Measurements from ENCODE around the gene BCHE. TPM values are rescaled to one million over a fixed set of nuclear protein-coding genes. Genes with fewer than 3 reads are reported as not detected.

BCHE gene
- total and polyA plus RNA-seq, 8 donors: 0.09 to 3.2 (median 0.75) TPM

DNA sequence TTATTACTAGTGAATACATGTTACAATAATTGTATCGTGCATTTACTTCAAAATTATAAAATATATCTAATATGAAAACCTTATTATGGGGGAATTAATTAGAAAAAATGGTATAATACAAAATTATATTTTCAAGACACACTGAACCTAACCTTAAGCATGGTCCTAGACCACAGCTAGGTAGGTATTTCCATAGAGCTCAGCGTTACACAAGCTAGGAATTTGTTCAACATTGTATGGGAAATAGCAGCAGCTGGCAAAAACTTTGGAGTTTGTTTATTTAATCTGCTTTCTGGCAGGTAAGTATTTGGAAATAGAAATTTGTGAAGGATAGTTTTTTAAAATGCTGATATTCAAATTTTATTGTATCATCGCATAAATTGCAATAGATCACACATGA is 52.9 kb downstream of the BCHE start:
- no peaks in the 10 kb centered on the region for H3K9me3 ChIP-seq

DNA sequence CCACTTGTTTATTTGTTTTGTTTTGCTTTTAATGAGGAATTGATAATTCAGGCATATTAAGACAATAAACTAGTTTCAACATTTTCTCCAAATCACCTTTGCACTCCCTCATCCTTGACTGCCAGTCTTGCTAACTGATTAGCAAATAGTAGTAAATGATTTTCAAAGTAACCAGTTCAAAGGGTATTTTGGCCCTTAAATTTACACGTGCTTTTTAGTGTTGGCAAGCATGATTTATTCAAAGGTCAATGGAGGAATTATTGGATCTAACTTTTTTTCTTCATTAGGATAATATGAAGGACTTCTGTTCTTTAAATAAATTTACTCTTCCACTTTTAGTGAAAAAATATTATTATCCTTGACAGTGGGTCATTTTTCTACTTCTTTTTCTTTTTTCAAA is 53.8 kb downstream of the BCHE start:
- ATAC-seq (peak in 2 of 4 donors; percentile 31 to 36), FAIRE-seq (no peak), DNase-seq (no peak)
- intact Hi-C loops (cut with DNase I): no loop called here
- no peaks in the 10 kb centered on the region for H3K27me3 ChIP-seq
- no peak overlapping the region for H3K27ac ChIP-seq
- TF ChIP-seq, protein P1, sequence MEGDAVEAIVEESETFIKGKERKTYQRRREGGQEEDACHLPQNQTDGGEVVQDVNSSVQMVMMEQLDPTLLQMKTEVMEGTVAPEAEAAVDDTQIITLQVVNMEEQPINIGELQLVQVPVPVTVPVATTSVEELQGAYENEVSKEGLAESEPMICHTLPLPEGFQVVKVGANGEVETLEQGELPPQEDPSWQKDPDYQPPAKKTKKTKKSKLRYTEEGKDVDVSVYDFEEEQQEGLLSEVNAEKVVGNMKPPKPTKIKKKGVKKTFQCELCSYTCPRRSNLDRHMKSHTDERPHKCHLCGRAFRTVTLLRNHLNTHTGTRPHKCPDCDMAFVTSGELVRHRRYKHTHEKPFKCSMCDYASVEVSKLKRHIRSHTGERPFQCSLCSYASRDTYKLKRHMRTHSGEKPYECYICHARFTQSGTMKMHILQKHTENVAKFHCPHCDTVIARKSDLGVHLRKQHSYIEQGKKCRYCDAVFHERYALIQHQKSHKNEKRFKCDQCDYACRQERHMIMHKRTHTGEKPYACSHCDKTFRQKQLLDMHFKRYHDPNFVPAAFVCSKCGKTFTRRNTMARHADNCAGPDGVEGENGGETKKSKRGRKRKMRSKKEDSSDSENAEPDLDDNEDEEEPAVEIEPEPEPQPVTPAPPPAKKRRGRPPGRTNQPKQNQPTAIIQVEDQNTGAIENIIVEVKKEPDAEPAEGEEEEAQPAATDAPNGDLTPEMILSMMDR (IDR thresholded peaks at IDR 0.05): no peak
- H3K4me3 ChIP-seq: no peak overlapping the region
- WGBS, 2 donors: 0 to 8% methylated on average over 1 of the region's 1 CpG
- no peaks in the 10 kb centered on the region for H3K4me1 ChIP-seq
- H3K36me3 ChIP-seq: no peaks in the 10 kb centered on the region
- H3K9me3 ChIP-seq: no peaks in the 10 kb centered on the region

More for the DNA sequence above, 52.9 kb downstream of the BCHE start:
- Histone ChIP-seq H3K4me1 (no peaks in the 10 kb centered on the region), H3K4me3 (no peak overlapping the region), H3K27me3 (no peaks in the 10 kb centered on the region), H3K27ac (no peak overlapping the region), H3K36me3 (no peaks in the 10 kb centered on the region)
- TF ChIP-seq, protein P1 (IDR thresholded peaks at IDR 0.05): no peak
- 67 to 72% methylated on average over 3 of the region's 3 CpGs for WGBS, 2 donors
- intact Hi-C loops (cut with DNase I): no loop called here
- no peak for FAIRE-seq
- peak in 1 of 4 donors; percentile 39 for ATAC-seq
- DNase-seq: no peak

DNA sequence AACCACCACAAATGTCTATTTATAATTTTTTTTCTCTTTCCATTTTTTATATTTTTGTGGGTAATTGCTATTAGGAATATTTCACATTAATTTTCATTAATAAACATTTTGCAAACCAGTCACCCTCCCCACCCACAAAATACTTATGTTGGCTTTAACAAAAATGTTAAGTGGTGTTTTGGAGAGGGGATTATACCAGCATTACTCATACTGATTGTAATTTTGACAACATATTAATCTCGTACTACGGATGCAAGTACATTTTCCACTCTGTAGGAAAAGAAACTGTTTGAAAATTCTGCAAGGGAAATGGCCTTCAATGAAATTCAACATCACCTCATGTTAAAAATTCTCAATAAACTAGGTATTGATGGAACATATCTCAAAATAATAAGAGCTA is 58.3 kb downstream of the BCHE start:
- Histone ChIP-seq H3K4me3 (no peak overlapping the region), H3K9me3 (no peaks in the 10 kb centered on the region), H3K27ac (no peak overlapping the region), H3K4me1 (no peaks in the 10 kb centered on the region), H3K27me3 (peaks cover 0 to 9% (median 0%) of the 10 kb centered on the region in 4 donors), H3K36me3 (no peaks in the 10 kb centered on the region)
- ATAC-seq (no peak), DNase-seq (no peak), FAIRE-seq (no peak)
- TF ChIP-seq, protein P1 (IDR thresholded peaks at IDR 0.05): no peak
- 62 to 69% methylated on average over 2 of the region's 2 CpGs for WGBS, 2 donors
- intact Hi-C loops (cut with DNase I): no loop called here

DNA sequence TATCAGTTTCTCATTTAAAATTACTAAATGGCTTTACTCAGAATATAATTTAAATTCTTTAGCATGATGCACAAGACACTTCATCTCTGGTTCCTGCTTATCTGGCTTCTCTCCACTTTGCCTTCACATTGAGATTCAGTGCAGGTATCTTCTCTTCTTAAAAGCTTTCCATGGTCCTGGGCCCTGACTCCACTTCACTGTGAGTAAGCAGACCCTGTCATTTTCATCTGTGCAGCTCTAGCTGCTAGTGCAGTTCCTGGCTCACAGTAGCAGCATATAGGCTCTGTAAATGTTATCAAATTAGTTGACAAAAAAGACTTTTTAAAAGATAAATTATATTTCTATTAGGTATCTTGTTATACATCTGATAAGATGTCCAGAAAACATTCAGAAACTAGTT is 58.8 kb downstream of the BCHE start:
- Histone ChIP-seq H3K4me3 (no peak overlapping the region), H3K9me3 (no peaks in the 10 kb centered on the region), H3K36me3 (no peaks in the 10 kb centered on the region), H3K4me1 (no peaks in the 10 kb centered on the region), H3K27me3 (peaks cover 0 to 9% (median 0%) of the 10 kb centered on the region in 4 donors), H3K27ac (no peak overlapping the region)
- ATAC-seq (no peak), FAIRE-seq (no peak), DNase-seq (no peak)
- intact Hi-C loops (cut with DNase I): no loop called here
- TF ChIP-seq, protein P1 (IDR thresholded peaks at IDR 0.05): no peak

DNA sequence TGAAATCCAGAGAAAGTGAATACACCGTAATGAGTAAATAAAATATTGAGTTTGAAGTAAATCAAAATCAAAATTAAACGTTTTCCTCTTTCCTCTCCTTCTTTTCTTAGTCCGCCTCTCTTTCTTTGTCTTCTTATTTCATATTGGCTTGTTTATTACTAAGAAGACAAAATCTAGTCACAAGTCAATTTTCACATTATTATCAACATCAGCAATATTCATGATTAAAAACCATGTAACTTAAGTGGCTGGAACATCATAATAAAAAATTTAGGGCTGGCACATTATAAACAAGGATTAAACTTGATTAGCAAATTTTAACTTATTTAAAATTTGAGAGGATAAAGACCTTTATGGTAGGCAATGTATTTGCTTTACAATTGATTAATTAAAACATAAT is 61.4 kb downstream of the BCHE start:
- 60 to 66% methylated on average over 3 of the region's 3 CpGs for WGBS, 2 donors

More for the DNA sequence above, 61.4 kb downstream of the BCHE start:
- H3K9me3 ChIP-seq: no peaks in the 10 kb centered on the region
- no peaks in the 10 kb centered on the region for H3K36me3 ChIP-seq
- ATAC-seq (no peak), FAIRE-seq (no peak), DNase-seq (no peak)
- intact Hi-C loops (cut with DNase I): no loop called here
- no peak overlapping the region for H3K27ac ChIP-seq
- H3K4me1 ChIP-seq: no peaks in the 10 kb centered on the region
- H3K4me3 ChIP-seq: no peak overlapping the region
- H3K27me3 ChIP-seq: peaks cover 0 to 9% (median 0%) of the 10 kb centered on the region in 4 donors
- TF ChIP-seq, protein P1 (IDR thresholded peaks at IDR 0.05): no peak
